Astrocyte (in vitro differentiated cells and primary cell): ENCODE results near the gene GABRE. TPM values are rescaled to one million over a fixed set of nuclear protein-coding genes. Genes with fewer than 3 reads are reported as not detected.

Experiments
- DNase-seq: peaks from one replicate; pipeline ENCODE4 v3.0.0-alpha.2; 2010; ENCODE audit warnings: low read depth
- FAIRE-seq: peaks from 2 replicates; lab custom pipeline; 2011; peaks lifted over from hg19 to GRCh38; lab: Jason Lieb, UNC
- H2AFZ ChIP-seq: 2 replicates; pipeline ENCODE4 v1.6.0; 2012; ENCODE audit warnings: low read depth, low read length, inconsistent platforms
- H3K27ac ChIP-seq: 2 replicates; pipeline ENCODE4 v1.5.1; 2011; ENCODE audit warnings: low read depth, low read length, inconsistent platforms
- H3K27me3 ChIP-seq: 2 replicates; pipeline ENCODE4 v1.6.0; 2011; ENCODE audit warnings: low read length, inconsistent platforms; ENCODE audit not compliant: insufficient read depth
- H3K36me3 ChIP-seq: 2 replicates; pipeline ENCODE4 v1.5.1; 2011; ENCODE audit warnings: low read length, inconsistent platforms; ENCODE audit not compliant: insufficient read depth
- H3K4me1 ChIP-seq: 2 replicates; pipeline ENCODE4 v1.5.1; 2011; ENCODE audit warnings: low read length, inconsistent platforms; ENCODE audit not compliant: insufficient read depth
- H3K4me2 ChIP-seq: 2 replicates; pipeline ENCODE4 v1.6.0; 2012; ENCODE audit warnings: low read length, inconsistent platforms
- H3K4me3 ChIP-seq: 2 replicates; pipeline ENCODE4 v1.5.1; 2011; ENCODE audit warnings: low read depth, mild to moderate bottlenecking, low read length, inconsistent platforms; ENCODE audit not compliant: insufficient read depth
- H3K79me2 ChIP-seq: 2 replicates; pipeline ENCODE4 v1.6.0; 2012; ENCODE audit warnings: mild to moderate bottlenecking, low read length, inconsistent platforms; ENCODE audit not compliant: insufficient read depth
- H3K9ac ChIP-seq: 2 replicates; pipeline ENCODE4 v1.6.0; 2012; ENCODE audit warnings: mild to moderate bottlenecking, low read length, inconsistent platforms
- H3K9me3 ChIP-seq: 2 replicates; pipeline ENCODE4 v1.5.1; 2012; ENCODE audit warnings: low read depth, mild to moderate bottlenecking, low read length, inconsistent platforms; ENCODE audit not compliant: insufficient read depth
- H4K20me1 ChIP-seq: 2 replicates; pipeline ENCODE4 v1.6.0; 2012; ENCODE audit warnings: low read length, inconsistent platforms; ENCODE audit not compliant: insufficient read depth
- H3K27ac Mint-ChIP-seq: one replicate; pipeline ENCODE4 v1.8.0; 2021; ENCODE audit warnings: mild to moderate bottlenecking, mixed read lengths; ENCODE audit not compliant: unreplicated experiment
- H3K27me3 Mint-ChIP-seq: one replicate; pipeline ENCODE4 v1.8.0; 2021; ENCODE audit warnings: low read depth, mixed read lengths; ENCODE audit not compliant: unreplicated experiment
- H3K36me3 Mint-ChIP-seq: one replicate; pipeline ENCODE4 v1.8.0; 2021; ENCODE audit warnings: low read depth, mixed read lengths; ENCODE audit not compliant: unreplicated experiment
- H3K4me1 Mint-ChIP-seq: one replicate; pipeline ENCODE4 v1.8.0; 2021; ENCODE audit warnings: low read depth, mixed read lengths; ENCODE audit not compliant: unreplicated experiment
- H3K4me3 Mint-ChIP-seq: one replicate; pipeline ENCODE4 v1.8.0; 2021; ENCODE audit warnings: mild to moderate bottlenecking, moderate library complexity, mixed read lengths; ENCODE audit not compliant: unreplicated experiment
- H3K9me3 Mint-ChIP-seq: one replicate; pipeline ENCODE4 v1.8.0; 2021; ENCODE audit warnings: mild to moderate bottlenecking, mixed read lengths; ENCODE audit not compliant: unreplicated experiment
- CTCF ChIP-seq: IDR thresholded peaks from 2 replicates; pipeline ENCODE4 v1.5.1; 2011; ENCODE audit warnings: low read depth, mild to moderate bottlenecking, inconsistent platforms, low read length, moderate library complexity; ENCODE audit not compliant: insufficient read depth
- EZH2 ChIP-seq: IDR thresholded peaks from 2 replicates; pipeline ENCODE4 v1.6.1; 2012; ENCODE audit warnings: mild to moderate bottlenecking, low read length, inconsistent platforms; ENCODE audit not compliant: insufficient read depth
- total RNA-seq: library from RNA; stranded (reverse); gene quantifications from 2 replicates; pipeline ENCODE4 v1.2.1, GENCODE V29; 2021

The GABRE gene
- total RNA-seq, 1 donor from 2014 or later, result 1.8 TPM

DNA sequence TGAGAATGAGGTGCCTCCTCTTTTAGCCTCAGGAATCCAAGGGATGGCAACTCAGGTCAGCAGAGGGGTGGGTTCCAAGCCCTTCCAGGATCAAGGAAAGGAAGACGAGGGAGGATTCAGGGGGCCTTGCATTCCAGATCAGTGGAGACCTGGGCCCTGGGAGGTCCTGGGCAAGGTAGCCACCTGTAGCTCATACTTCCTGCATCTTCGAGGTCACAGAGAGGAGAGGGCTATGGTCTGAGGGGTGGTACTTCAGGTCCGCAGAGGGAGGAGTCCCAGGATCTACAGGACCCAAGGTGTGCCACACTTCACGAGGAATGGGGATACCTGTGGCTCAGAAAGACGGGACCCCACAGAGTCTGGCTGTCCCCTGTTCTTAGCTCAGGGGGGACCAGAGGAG is 52.6 kb downstream of the GABRE start:
- Histone ChIP-seq H4K20me1 (no peaks in the 10 kb centered on the region), H3K27ac (no peak overlapping the region), H3K36me3 (no peaks in the 10 kb centered on the region), H3K4me2 (no peak overlapping the region), H3K4me3 (no peak overlapping the region), H3K9ac (no peak overlapping the region), H3K4me1 (no peaks in the 10 kb centered on the region), H3K9me3 (no peaks in the 10 kb centered on the region), H2AFZ (no peak overlapping the region), H3K79me2 (no peaks in the 10 kb centered on the region), H3K27me3 (no peaks in the 10 kb centered on the region)
- FAIRE-seq, result no peak
- Mint-ChIP-seq H3K4me3 (no peak overlapping the region), H3K36me3 (no peaks in the 10 kb centered on the region), H3K27ac (no peak overlapping the region), H3K9me3 (no peaks in the 10 kb centered on the region), H3K4me1 (no peaks in the 10 kb centered on the region), H3K27me3 (no peaks in the 10 kb centered on the region)
- TF ChIP-seq EZH2 (no peak), CTCF (no peak)
- no peak for DNase-seq

DNA sequence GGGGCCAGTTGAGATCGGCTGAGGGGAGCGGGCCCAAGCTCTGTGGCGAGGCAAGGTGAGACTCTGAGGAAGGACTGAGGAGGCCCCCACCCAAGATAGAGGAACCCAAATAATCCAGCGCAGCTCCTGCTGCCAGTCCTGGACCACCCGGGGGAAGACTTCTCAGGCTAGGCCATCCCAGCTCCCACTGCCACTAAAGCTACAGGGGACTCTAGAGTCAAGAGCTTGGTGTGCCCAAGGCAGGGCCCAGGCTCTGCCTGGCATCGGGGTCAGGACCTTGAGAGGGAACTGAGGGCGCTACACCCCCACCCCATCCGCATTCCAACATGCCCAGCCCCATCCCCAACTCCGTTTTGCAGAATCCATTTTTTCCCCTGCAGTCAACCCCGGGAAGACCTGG is 53.2 kb downstream of the GABRE start:
- no peak for DNase-seq
- no peaks in the 10 kb centered on the region for H3K27me3 Mint-ChIP-seq
- H3K9me3 Mint-ChIP-seq, result no peaks in the 10 kb centered on the region
- H3K36me3 ChIP-seq, result no peaks in the 10 kb centered on the region
- no peak overlapping the region for H3K27ac Mint-ChIP-seq
- H3K36me3 Mint-ChIP-seq, result no peaks in the 10 kb centered on the region
- no peak overlapping the region for H3K4me2 ChIP-seq
- H2AFZ ChIP-seq, result no peak overlapping the region
- H3K9ac ChIP-seq, result no peak overlapping the region
- H4K20me1 ChIP-seq, result no peaks in the 10 kb centered on the region
- H3K27ac ChIP-seq, result no peak overlapping the region
- no peaks in the 10 kb centered on the region for H3K27me3 ChIP-seq
- no peak for FAIRE-seq
- no peaks in the 10 kb centered on the region for H3K4me1 Mint-ChIP-seq
- H3K79me2 ChIP-seq, result no peaks in the 10 kb centered on the region
- no peaks in the 10 kb centered on the region for H3K4me1 ChIP-seq
- no peak overlapping the region for H3K4me3 Mint-ChIP-seq
- TF ChIP-seq EZH2, result no peak
- no peak for TF ChIP-seq CTCF
- H3K9me3 ChIP-seq, result no peaks in the 10 kb centered on the region
- H3K4me3 ChIP-seq, result no peak overlapping the region

DNA sequence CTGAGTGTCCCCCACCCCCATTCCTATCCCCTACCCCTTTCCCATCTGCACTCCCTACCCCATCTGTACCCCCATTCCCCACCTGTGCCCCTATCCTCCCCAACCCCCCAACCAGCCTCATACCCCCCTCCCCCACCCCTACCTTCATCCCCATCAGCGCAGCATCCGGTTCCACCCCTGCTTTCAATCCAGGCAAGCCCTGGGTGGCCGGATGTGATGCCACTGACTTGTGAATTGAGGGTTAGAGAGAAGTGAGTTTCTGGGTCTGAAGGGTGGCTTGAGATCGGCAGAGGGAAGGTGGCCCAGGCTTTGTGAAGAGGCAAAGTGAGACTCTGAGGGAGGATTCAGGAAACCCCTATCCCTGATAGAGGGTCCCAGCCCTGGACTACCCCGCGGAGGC is 53.9 kb downstream of the GABRE start:
- Mint-ChIP-seq H3K27ac (no peak overlapping the region), H3K4me3 (no peak overlapping the region), H3K4me1 (no peaks in the 10 kb centered on the region), H3K9me3 (no peaks in the 10 kb centered on the region), H3K36me3 (no peaks in the 10 kb centered on the region), H3K27me3 (no peaks in the 10 kb centered on the region)
- Histone ChIP-seq H3K4me1 (no peaks in the 10 kb centered on the region), H3K27me3 (no peaks in the 10 kb centered on the region), H3K9me3 (no peaks in the 10 kb centered on the region), H3K9ac (no peak overlapping the region), H3K4me2 (no peak overlapping the region), H3K27ac (no peak overlapping the region), H3K4me3 (no peak overlapping the region), H3K36me3 (no peaks in the 10 kb centered on the region), H3K79me2 (no peaks in the 10 kb centered on the region), H2AFZ (no peak overlapping the region), H4K20me1 (no peaks in the 10 kb centered on the region)
- DNase-seq (no peak), FAIRE-seq (no peak)
- TF ChIP-seq EZH2 (no peak), CTCF (no peak)
